IMR-90 (cell line): ENCODE results near the gene PALM3. TPM values are rescaled to one million over a fixed set of nuclear protein-coding genes. Genes with fewer than 3 reads are reported as not detected.

Source experiments
- ATAC-seq: fragments of 200-7000 bp; cut with Tn5 transposase; 2 replicates; pipeline ENCODE4 v1.9.1; 2020; ENCODE audit warnings: low read depth, mild to moderate bottlenecking, moderate library complexity
- BruUV-seq: library from RNA; stranded (reverse); fragments of 400-500 nt; replicated peaks from 2 replicates; lab custom pipeline; 2021; lab: Mats Ljungman, UMichigan
- CTCF ChIA-PET: fragments of 300-600 bp; formaldehyde crosslinking; extraction: SDS; loops from one replicate; lab custom pipeline; 2021; ENCODE audit warnings: antibody characterized with exemption; lab: Yijun Ruan, JAX
- POLR2A ChIA-PET: fragments of 300-600 bp; sonication (Branson Sonifier 250); formaldehyde crosslinking; loops from one replicate; lab custom pipeline; 2022; ENCODE audit warnings: antibody characterized with exemption; ENCODE audit not compliant: unreplicated experiment; lab: Charles Lee
- DNase-seq: peaks from one replicate; pipeline ENCODE4 v3.0.0; 2013
- H2AFZ ChIP-seq: replicated peaks from 2 replicates; pipeline ENCODE3; 2013; ENCODE audit warnings: low read length, mild to moderate bottlenecking; ENCODE audit not compliant: poor library complexity
- H2AK5ac ChIP-seq: 2 replicates; pipeline ENCODE4 v1.6.1; 2013; ENCODE audit warnings: low read depth, low read length, inconsistent platforms
- H2AK9ac ChIP-seq: replicated peaks from 2 replicates; pipeline ENCODE3; 2013; ENCODE audit warnings: mild to moderate bottlenecking, low read depth, low read length, moderate library complexity; ENCODE audit not compliant: poor library complexity
- H2BK120ac ChIP-seq: 2 replicates; pipeline ENCODE4 v1.6.1; 2013; ENCODE audit warnings: low read depth, low read length, inconsistent platforms
- H2BK15ac ChIP-seq: 3 replicates; pipeline ENCODE4 v1.6.1; 2013; ENCODE audit warnings: low read depth, low read length, inconsistent platforms
- H2BK20ac ChIP-seq: 2 replicates; pipeline ENCODE4 v1.6.1; 2013; ENCODE audit warnings: low read depth, mild to moderate bottlenecking, inconsistent platforms, low read length, moderate library complexity
- H2BK5ac ChIP-seq: 2 replicates; pipeline ENCODE4 v1.6.1; 2013; ENCODE audit warnings: mild to moderate bottlenecking, low read depth, low read length, inconsistent platforms; ENCODE audit not compliant: poor library complexity, severe bottlenecking
- H3K14ac ChIP-seq: replicated peaks from 2 replicates; pipeline ENCODE4 v1.6.1; 2013; ENCODE audit warnings: low read depth, low read length, inconsistent platforms
- H3K18ac ChIP-seq: 2 replicates; pipeline ENCODE4 v1.6.1; 2013; ENCODE audit warnings: low read depth, low read length, control low read depth
- H3K23ac ChIP-seq: 2 replicates; pipeline ENCODE4 v1.6.1; 2013; ENCODE audit warnings: low read depth, low read length, inconsistent platforms
- H3K27ac ChIP-seq: 2 replicates; pipeline ENCODE4 v1.5.1; 2013; ENCODE audit warnings: mild to moderate bottlenecking, control low read depth, low read length; ENCODE audit not compliant: insufficient read depth
- H3K27me3 ChIP-seq: 2 replicates; pipeline ENCODE4 v1.6.1; 2013; ENCODE audit warnings: low read length; ENCODE audit not compliant: control insufficient read depth, insufficient read depth
- H3K36me3 ChIP-seq: 2 replicates; pipeline ENCODE4 v1.6.1; 2013; ENCODE audit warnings: low read length, mixed read lengths; ENCODE audit not compliant: control insufficient read depth, insufficient read depth
- H3K4ac ChIP-seq: 2 replicates; pipeline ENCODE4 v1.6.1; 2013; ENCODE audit warnings: low read depth, low read length, inconsistent platforms
- H3K4me1 ChIP-seq: 2 replicates; pipeline ENCODE4 v1.6.1; 2013; ENCODE audit warnings: low read length, mixed read lengths; ENCODE audit not compliant: control insufficient read depth, insufficient read depth
- H3K4me2 ChIP-seq: 2 replicates; pipeline ENCODE4 v1.6.1; 2013; ENCODE audit warnings: low read depth, mild to moderate bottlenecking, control low read depth, low read length, moderate library complexity
- H3K4me3 ChIP-seq: 2 replicates; pipeline ENCODE4 v1.5.1; 2013; ENCODE audit warnings: low read depth, mild to moderate bottlenecking, control low read depth, low read length, moderate library complexity; ENCODE audit not compliant: insufficient read depth
- H3K56ac ChIP-seq: 2 replicates; pipeline ENCODE4 v1.6.1; 2013; ENCODE audit warnings: low read length, inconsistent platforms; ENCODE audit not compliant: insufficient read depth; ENCODE audit errors: extremely low read depth
- H3K79me1 ChIP-seq, 2 experiments: 2 replicates each; pipeline ENCODE4 v1.6.1; 2013; ENCODE audit warnings: low read length in 2 of 2, inconsistent platforms in 1 of 2, low read depth in 1 of 2
- H3K9ac ChIP-seq: 2 replicates; pipeline ENCODE4 v1.6.1; 2013; ENCODE audit warnings: low read depth, low read length, control low read depth
- H3K9me1 ChIP-seq: 2 replicates; pipeline ENCODE4 v1.6.1; 2013; ENCODE audit warnings: low read length, inconsistent platforms; ENCODE audit not compliant: insufficient read depth
- H3K9me3 ChIP-seq: 2 replicates; pipeline ENCODE4 v1.6.1; 2013; ENCODE audit warnings: low read length; ENCODE audit not compliant: control insufficient read depth, insufficient read depth
- H4K20me1 ChIP-seq: 2 replicates; pipeline ENCODE4 v1.6.1; 2013; ENCODE audit warnings: low read length, inconsistent platforms; ENCODE audit not compliant: insufficient read depth
- H4K5ac ChIP-seq: 2 replicates; pipeline ENCODE4 v1.6.1; 2013; ENCODE audit warnings: mild to moderate bottlenecking, low read depth, low read length, control low read depth
- H4K8ac ChIP-seq, 2 experiments: 2 replicates each; pipeline ENCODE4 v1.6.1; 2013; ENCODE audit warnings: low read depth in 2 of 2, low read length in 2 of 2, control low read depth in 1 of 2, inconsistent platforms in 1 of 2
- H4K91ac ChIP-seq: 2 replicates; pipeline ENCODE4 v1.6.1; 2013; ENCODE audit warnings: low read depth, low read length, inconsistent platforms; ENCODE audit not compliant: insufficient read depth
- CEBPB ChIP-seq: IDR thresholded peaks from 2 replicates; pipeline ENCODE4 v1.6.1; 2012; ENCODE audit warnings: low read depth, low read length, improper control_type of control experiment
- CHD1 ChIP-seq: IDR thresholded peaks from 2 replicates; pipeline ENCODE4 v1.6.1; 2012; ENCODE audit warnings: low read depth, low read length, improper control_type of control experiment
- CTCF ChIP-seq: conservative IDR thresholded peaks from 2 replicates; pipeline ENCODE4 v1.5.1; 2012; ENCODE audit warnings: mild to moderate bottlenecking, low read depth, low read length, improper control_type of control experiment
- ELK1 ChIP-seq: fragments of 150-350 bp; IDR thresholded peaks from 2 replicates; pipeline ENCODE4 v1.6.1; 2016; ENCODE audit warnings: low read depth, mild to moderate bottlenecking, low read length, moderate library complexity, borderline replicate concordance
- FOS ChIP-seq: fragments of 150-350 bp; IDR thresholded peaks from 2 replicates; pipeline ENCODE4 v1.6.1; 2016; ENCODE audit warnings: low read depth, low read length
- MAFK ChIP-seq: IDR thresholded peaks from 2 replicates; pipeline ENCODE4 v1.6.1; 2012; ENCODE audit warnings: low read depth, low read length, improper control_type of control experiment
- MAZ ChIP-seq: IDR thresholded peaks from 2 replicates; pipeline ENCODE4 v1.6.1; 2012; ENCODE audit warnings: low read depth, mild to moderate bottlenecking, low read length, improper control_type of control experiment, moderate library complexity, borderline replicate concordance
- MXI1 ChIP-seq: IDR thresholded peaks from 2 replicates; pipeline ENCODE4 v1.6.1; 2012; ENCODE audit warnings: low read depth, mild to moderate bottlenecking, low read length, moderate library complexity, borderline replicate concordance
- NFE2L2 ChIP-seq: fragments of 150-350 bp; IDR thresholded peaks from 2 replicates; pipeline ENCODE4 v1.6.1; 2016; ENCODE audit warnings: low read depth, mild to moderate bottlenecking, low read length
- POLR2A ChIP-seq: IDR thresholded peaks from 2 replicates; pipeline ENCODE4 v1.6.1; 2012; ENCODE audit warnings: mild to moderate bottlenecking, low read depth, low read length
- RAD21 ChIP-seq: IDR thresholded peaks from 2 replicates; pipeline ENCODE4 v1.6.1; 2012; ENCODE audit warnings: low read length, improper control_type of control experiment
- SMC3 ChIP-seq: fragments of 150-350 bp; IDR thresholded peaks from 2 replicates; pipeline ENCODE4 v1.6.1; 2016; ENCODE audit warnings: low read depth, mild to moderate bottlenecking, antibody characterized with exemption, low read length, moderate library complexity
- USF2 ChIP-seq: fragments of 150-350 bp; IDR thresholded peaks from 2 replicates; pipeline ENCODE4 v1.6.1; 2017; ENCODE audit warnings: mild to moderate bottlenecking, antibody characterized with exemption, low read length, low read depth
- WGBS, 2 experiments: methylation state at CpG; one replicate each; pipeline versions ENCODE4 v1.1.5 to v1.1.7; 2013; ENCODE audit warnings: missing lambda C conversion rate in 2 of 2; ENCODE audit not compliant: insufficient read length in 1 of 2; ENCODE audit errors: extremely low coverage in 2 of 2; 5-methylcytosine and 5-hydroxymethylcytosine counted together
- dilution Hi-C: fragments of 300-500 bp; cut with HindIII; formaldehyde crosslinking; loops from one replicate; pipeline ENCODE4 v1.14.3; 2018; ENCODE audit warnings: low sequenced_read_pairs; ENCODE audit not compliant: unreplicated experiment
- in situ Hi-C: fragments of 300-500 bp; cut with MboI; formaldehyde crosslinking; loops from 3 replicates; pipeline ENCODE4 v1.14.3; 2019; ENCODE audit warnings: low sequenced_read_pairs, inconsistent platforms, mixed read lengths
- intact Hi-C: fragments of 100-400 bp; cut with micrococcal nuclease; formaldehyde crosslinking; loops from 2 replicates; pipeline ENCODE4 v1.10.0; 2022
- polyA plus RNA-seq, 3 experiments: library from polyadenylated mRNA; depleted of rRNA; stranded (reverse); fragments of >200 nt; gene quantifications; 2 replicates each; pipeline ENCODE4 v1.2.3, GENCODE V29; 2012; ENCODE audit warnings: low replicate concordance in 1 of 3
- total RNA-seq: library from RNA; depleted of rRNA; stranded (reverse); fragments of >200 nt; gene quantifications from 2 replicates; pipeline ENCODE4 v1.2.3, GENCODE V29; 2012

The PALM3 gene
- total and polyA plus RNA-seq, 2 of the 4 experiments (the other 2 are of a cell fraction): 0.18 to 0.84 TPM

- Histone ChIP-seq H3K4me2 (no peak overlapping the region), H3K9ac (no peak overlapping the region), H3K14ac (no peak overlapping the region), H3K27me3 (no peaks in the 10 kb centered on the region), H3K36me3 (peaks cover 2% of the 10 kb centered on the region; the same call in 1 of the 2 replicates), H3K79me1 (peaks cover 15 to 73% of the 10 kb centered on the region in 2 experiments), H4K8ac (no peak overlapping the region), H2BK120ac (no peak overlapping the region), H3K4me1 (peaks cover 14% of the 10 kb centered on the region), H4K91ac (no peak overlapping the region), H2AK9ac (no peak overlapping the region), H3K27ac (no peak overlapping the region), H2BK20ac (no peak overlapping the region), H3K9me1 (peaks cover 13% of the 10 kb centered on the region; the same call in 1 of the 2 replicates), H3K18ac (no peak overlapping the region), H4K20me1 (peaks cover 3% of the 10 kb centered on the region), H2BK5ac (no peak overlapping the region), H4K5ac (no peak overlapping the region), H3K4ac (no peak overlapping the region), H2AFZ (no peak overlapping the region), H3K9me3 (no peaks in the 10 kb centered on the region), H2BK15ac (no peak overlapping the region), H3K23ac (no peak overlapping the region), H2AK5ac (no peak overlapping the region), H3K56ac (no peak overlapping the region), H3K4me3 (no peak overlapping the region)
- no peak for ATAC-seq
- no peak for DNase-seq
- dilution Hi-C loops: no loop called here
- no CpG with 5 or more reads among the region's 1 CpG for WGBS, 2 experiments
- POLR2A ChIA-PET: interaction anchor here (0.6 kb wide), 1 partner anchor 236 kb away, joined by 3 read pairs; no protein-coding TSS in a partner anchor
- TF ChIP-seq ELK1 (no peak), USF2 (no peak), CEBPB (no peak), MAFK (no peak), FOS (no peak), SMC3 (no peak), MAZ (no peak), CHD1 (no peak), MXI1 (no peak), CTCF (no peak), NFE2L2 (no peak), POLR2A (no peak), RAD21 (no peak)
- in situ Hi-C loops: no loop called here
- BruUV-seq: no TSS peak
- CTCF ChIA-PET: no interaction called here
- intact Hi-C loops: no loop called here
Measured at GRCh38 chr19:14111486-14111885, 49.6 kb upstream of the PALM3 start.
